ENCODE data around the gene SLC7A7.
A peak's percentile ranks its signal among the peaks of the same experiment; 100 is the strongest.
"Not testable (repeated sequence)": the region's sequence is repeated elsewhere in the genome, so short reads cannot be mapped to it uniquely, and the experiment has no call there.

The SLC7A7 gene

DNA sequence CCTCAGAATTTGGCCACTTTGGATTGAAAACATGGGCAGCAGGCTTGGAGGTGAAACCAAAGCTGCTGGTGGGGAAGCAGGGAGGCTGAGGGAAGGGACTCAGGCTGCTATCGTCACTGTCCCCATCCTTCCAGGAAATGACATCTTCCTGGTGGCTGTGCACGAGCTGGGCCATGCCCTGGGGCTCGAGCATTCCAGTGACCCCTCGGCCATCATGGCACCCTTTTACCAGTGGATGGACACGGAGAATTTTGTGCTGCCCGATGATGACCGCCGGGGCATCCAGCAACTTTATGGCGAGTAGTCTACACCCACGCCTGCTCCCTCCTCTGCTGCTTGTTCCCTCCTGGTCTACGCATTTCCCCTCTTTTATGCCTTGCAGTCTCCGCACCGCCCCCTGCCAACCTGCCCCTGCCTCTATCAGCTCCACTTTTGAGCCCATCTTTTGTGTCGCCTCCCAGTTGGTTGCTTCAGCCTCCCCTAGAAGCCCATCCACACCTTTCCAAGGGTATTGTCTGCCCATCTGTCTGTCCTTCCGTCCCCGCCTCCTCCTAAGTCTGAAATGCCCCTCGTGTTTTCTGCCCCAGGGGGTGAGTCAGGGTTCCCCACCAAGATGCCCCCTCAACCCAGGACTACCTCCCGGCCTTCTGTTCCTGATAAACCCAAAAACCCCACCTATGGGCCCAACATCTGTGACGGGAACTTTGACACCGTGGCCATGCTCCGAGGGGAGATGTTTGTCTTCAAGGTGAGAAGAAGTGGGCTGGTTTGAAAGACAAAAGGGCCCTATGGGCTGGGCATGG, 28.1 kb upstream of the SLC7A7 start:
- no peak for DNase-seq

DNA sequence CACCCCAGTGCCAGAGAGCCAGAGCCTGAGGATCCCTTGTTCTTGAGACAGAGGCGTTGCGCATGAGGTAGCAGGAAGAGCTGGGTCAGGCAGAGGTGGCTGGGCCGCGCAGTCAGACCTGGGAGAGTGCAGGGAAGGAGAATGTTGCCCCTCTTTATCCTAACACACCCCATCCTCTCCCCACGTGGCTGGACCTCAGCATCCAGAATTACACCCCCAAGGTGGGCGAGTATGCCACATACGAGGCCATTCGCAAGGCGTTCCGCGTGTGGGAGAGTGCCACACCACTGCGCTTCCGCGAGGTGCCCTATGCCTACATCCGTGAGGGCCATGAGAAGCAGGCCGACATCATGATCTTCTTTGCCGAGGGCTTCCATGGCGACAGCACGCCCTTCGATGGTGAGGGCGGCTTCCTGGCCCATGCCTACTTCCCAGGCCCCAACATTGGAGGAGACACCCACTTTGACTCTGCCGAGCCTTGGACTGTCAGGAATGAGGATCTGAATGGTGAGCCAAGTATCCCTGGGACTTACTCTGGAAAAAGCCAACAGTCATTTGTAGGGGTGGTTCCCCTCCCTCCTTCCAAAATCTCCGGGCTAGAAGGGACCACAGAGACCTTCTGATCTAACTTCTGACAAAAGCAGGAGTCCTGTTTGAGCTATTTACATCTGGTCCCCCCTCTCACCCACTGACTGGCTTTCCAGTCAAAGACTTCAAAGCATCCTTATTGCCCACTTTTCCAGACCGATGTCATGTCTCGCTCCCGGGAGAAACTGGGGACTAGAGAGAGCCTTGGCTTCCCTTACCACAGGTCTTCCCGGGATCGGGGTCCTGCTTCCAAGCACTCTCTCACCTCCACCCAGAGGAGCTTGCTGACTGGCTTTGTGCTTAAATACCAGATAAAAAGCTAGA, 27.2 kb upstream of the SLC7A7 start:
- no peak for DNase-seq

DNA sequence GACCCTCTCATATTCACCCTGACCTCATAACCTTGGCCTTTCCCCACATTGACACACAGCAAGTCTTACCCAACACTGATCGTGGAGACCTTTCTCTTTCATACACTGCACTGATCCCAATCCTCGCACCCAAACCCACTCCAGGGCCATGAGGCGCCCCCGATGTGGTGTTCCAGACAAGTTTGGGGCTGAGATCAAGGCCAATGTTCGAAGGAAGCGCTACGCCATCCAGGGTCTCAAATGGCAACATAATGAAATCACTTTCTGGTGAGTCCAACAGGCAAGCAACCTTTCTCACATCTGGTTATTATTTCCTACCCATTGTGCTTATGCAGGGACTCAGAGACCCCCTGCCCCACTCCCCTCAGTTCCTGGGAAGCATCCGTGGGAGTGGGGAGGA, 26.5 kb upstream of the SLC7A7 start:
- DNase-seq, result no peak

DNA sequence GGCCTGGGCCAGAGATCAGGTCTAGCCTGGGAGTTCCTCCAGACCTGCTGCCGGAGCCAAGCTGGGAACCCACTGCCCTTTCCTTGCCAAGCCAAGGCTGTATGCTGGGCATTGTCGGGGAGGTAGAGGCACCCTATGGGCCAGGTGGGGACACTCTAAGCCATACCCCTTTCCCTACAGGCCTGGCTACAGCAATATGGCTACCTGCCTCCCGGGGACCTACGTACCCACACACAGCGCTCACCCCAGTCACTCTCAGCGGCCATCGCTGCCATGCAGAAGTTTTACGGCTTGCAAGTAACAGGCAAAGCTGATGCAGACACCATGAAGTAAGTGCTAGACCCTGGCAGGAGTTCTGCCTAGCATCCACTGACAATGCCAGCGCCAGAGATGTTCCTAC, 26.1 kb upstream of the SLC7A7 start:
- no peak for DNase-seq

DNA sequence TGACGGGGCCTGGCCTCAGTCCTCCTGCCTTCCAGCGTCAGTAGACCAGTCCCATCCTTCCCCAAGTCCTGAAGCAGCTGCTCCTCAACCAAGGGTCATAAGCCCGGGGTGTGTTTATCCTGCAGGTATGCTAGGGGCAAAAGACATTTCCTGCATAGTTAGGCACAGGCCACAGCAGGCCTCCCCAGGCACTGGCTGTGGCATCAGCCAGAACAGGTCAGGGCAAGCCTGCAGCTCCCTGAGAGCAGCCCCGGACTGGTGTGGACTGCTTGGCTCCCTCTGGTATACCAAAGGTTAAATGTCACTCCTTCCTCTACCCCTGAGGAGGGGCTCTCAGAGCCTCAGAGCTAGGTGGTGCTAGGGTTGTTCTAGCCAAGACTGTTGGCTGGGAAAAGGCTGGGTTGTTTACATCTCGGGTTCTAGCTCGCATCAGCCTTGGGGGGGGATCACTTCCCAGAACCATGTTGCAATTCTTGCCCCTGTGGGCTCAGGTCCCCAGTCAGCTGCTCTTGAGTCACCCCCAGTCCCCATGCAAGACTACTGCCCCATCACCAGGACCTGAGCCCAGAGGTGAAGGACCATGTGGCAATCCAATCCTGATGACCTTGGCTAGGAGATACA, 24.0 kb upstream of the SLC7A7 start:
- no peak for DNase-seq

DNA sequence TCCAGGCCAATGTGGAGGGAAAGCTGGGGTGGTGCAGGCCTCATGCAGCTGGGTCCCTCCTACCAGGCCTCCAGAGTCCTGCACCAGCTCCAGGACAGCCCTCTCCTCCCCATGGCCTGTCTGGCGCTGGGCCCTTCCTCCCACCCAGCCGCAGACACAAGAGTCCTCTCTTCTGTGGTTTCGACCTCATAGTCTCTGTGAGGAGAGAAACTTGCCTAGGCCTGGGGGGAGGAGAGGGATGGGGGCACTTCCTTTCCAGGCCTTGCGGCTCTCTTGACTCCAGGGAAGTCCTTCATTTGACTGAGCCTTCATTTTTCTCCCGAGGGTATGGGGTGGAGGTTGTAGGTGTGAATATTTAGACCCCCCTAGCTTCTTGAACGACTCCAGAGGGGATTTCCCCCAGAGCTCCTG, 23.4 kb upstream of the SLC7A7 start:
- no peak for DNase-seq

DNA sequence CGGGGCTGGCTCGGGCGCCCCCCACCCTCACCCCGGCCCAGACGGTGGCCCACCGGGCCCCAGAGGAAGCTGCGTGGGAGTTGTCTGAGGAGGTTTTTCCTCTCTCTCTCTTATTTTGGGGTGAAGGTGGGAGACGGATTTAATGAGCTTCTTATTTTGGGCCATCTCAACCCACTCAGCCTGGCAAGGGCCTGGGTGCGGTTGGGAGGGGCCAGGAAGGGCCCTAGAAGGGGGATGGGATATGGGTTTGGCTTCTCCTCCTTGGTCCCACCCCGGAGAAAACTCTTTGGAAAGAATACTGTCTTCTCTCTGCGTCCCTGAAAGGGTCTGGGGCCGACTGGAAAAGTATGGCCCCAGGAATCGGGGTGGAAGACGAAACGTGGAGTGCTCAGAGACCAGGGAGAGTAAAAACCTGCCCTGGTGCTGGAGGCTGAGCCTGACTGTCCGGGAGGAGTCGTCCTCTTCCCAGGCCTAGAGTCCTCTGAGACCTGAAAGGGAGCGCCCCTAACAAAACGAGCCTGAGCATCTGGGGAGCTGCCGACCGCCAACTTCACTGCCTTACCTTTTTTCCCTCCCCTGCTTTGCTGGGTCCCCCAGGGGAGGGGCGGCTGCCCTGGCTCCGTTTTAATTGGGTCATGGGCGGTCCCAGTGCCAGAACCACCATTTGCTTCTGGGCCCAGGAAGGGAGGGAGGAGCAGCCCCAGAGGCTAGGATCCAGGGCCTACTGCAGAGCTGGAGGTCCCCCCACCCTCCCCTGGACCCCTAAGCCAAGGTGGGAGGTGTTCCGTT, 22.7 kb upstream of the SLC7A7 start:
- DNase-seq, result no peak

DNA sequence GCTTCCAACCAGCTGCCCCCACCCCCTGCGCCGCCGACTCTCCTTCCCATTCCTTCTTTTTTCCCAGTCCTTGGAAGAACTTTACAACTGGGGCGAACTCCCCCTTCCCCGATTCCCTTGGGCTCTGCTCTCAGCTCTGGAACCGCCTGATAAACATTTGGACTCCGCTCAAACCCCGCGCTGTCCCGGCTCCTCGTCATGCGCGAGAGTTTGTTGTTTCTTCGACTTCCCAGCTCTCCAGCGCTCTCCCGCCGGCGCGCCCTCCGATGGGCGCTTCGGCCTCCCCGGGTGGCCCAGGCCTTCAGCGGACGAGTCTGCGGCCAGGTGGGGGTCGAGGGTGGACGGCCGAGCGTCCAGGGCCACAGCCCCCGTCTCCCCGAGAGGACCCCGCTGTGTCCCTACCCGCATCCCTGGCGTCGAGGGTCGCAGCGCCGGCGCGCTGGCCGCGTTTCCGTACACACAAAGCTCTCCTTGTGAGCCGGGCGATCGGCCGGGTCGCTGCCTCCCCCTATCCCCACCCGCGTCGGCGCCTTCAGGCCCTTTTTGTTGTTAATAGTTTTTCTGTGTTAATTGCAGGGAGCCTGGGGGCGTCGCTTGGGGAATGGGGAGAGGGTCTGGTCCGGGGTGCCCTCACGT, 22.0 kb upstream of the SLC7A7 start:
- DNase-seq, result no peak

DNA sequence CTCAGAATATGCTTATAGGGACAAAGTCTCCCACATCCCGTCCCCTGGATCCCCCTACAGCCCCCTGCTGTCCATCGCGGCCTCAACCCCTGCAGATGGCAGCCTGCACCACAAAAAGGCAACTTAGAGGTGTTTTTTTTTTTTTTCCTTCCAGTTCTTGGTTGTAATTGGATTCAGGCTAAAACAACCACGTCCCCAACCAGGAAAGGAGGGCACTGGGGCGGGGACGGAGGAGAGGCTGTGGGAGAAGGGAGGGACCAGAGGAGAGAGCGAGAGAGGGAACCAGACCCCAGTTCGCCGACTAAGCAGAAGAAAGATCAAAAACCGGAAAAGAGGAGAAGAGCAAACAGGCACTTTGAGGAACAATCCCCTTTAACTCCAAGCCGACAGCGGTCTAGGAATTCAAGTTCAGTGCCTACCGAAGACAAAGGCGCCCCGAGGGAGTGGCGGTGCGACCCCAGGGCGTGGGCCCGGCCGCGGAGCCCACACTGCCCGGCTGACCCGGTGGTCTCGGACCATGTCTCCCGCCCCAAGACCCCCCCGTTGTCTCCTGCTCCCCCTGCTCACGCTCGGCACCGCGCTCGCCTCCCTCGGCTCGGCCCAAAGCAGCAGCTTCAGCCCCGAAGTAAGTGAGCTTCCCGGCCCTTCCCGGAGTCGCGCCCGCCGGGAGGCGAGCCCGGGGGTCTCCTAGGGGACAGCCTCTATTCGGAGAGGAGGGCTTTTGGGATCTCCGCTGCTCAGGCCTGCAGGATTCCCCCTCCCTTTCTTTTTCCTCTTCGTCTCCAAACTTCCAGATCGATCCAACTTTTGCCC, 21.3 kb upstream of the SLC7A7 start, which contains the start of gene MMP14:
TSS of gene MMP14 (plus strand) at position 285 of the 813 bp plus-strand sequence. CDS start at position 518, 233 bp downstream.
- DNase-seq, result no peak

DNA sequence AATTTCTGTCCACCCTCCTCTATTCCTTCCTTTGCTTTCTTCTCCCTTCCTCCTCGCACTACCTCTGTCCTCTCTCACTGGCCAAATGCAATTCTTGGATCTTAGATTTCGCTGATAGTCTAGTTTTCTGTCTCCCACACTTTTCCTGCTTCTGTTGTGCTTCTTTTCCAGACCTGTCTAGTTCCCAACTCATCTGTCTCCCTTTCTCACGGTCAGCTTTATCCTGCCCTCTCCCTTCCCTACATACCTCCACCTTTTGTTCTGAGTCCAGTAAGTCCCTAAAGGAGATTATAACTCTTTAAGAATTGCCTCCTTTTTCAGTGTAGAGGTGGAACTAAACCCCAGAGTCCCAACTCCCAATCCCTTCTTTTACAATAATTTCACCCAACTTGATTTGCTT, 20.3 kb upstream of the SLC7A7 start:
- DNase-seq, result no peak

DNA sequence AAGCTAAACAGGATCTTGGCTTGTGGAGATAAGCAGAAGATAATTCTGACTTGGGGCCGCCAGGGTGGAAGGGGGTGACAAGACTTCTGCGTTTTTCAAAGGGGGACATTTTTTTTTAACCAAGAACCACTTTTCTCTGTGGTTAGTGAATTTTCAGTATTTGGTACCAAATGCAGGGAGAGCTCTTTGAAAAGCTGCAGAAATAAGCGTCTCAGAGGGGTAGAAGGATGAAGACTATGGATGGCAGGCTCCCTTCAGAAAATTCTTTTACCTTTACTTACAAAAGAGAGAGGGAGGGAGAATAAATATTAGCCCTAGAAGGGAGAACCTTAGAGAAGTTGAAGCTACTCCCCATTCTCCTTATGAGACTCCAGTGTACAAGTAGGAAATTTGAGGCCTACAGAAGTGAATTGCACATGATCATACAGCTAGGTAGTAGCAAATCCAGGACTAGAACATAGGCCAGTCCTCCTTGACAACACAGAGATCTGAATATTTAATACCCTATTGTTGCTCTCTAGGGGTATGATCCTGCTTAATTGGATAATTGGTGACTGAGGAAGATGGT, 15.3 kb upstream of the SLC7A7 start:
- DNase-seq, result no peak

DNA sequence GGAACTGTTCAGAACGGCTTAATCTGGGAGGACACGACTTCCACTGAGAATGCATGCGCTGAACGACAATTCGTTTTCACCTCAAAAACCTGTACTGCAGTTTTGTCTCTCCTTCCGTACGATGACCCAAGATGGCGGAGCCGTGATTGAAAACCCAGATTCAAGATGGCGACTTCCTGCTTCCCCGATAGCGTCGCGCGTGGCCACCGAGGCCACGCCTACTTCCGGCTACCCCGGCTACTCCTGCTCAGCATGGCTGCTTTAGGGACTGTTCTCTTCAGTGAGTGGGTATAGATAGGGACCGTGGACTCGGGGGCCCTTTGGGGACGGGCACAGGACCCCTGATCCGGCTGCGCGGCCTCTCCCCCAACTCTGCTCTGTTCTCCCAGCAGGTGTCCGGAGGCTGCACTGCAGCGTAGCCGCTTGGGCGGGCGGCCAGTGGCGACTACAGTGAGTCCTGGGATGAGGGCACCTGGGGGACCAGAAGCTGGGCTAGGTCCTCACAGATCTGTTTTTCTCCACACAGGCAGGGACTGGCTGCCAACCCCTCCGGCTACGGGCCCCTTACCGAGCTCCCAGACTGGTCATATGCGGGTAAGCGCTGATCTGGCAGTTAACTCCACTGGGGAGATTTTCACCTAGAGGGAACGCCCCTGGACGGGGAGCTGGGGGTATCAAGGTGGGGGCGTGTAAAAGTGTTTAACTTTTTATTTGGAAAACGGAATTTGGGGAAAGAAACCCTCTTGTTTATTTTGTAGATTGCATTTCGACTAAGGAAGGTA, 14.6 kb upstream of the SLC7A7 start, which contains the start of gene MRPL52:
TSS of gene MRPL52 (plus strand) at position 227 of the 782 bp plus-strand sequence. CDS start at position 253, 26 bp downstream.
- peak; percentile 91 for DNase-seq

DNA sequence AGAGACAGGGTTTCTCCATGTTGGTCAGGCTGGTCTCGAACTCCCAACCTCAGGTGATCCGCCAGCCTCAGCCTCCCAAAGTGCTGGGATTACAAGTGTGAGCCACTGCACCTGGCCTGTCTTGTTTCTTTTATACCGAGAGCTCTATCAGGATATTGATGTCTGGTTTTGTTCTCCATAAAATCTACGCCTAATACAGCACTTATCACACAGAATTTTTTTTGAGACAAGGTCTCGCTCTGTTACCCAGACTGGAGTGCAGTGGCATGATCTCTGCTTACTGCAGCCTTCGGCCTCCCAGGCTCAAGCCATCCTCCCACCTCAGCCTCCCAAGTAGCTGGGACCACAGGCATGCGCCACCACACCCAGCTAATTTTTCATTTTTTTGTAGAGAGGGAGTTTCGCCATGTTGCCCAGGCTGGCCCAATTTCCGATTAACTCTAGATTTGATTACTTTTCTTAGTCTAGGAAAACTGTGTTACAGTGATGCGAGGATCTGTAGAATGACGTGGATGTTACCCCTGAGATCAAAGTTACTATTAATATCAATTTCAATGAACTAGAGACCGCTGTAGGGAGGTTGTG, 13.9 kb upstream of the SLC7A7 start:
- not testable (repeated sequence) for DNase-seq

DNA sequence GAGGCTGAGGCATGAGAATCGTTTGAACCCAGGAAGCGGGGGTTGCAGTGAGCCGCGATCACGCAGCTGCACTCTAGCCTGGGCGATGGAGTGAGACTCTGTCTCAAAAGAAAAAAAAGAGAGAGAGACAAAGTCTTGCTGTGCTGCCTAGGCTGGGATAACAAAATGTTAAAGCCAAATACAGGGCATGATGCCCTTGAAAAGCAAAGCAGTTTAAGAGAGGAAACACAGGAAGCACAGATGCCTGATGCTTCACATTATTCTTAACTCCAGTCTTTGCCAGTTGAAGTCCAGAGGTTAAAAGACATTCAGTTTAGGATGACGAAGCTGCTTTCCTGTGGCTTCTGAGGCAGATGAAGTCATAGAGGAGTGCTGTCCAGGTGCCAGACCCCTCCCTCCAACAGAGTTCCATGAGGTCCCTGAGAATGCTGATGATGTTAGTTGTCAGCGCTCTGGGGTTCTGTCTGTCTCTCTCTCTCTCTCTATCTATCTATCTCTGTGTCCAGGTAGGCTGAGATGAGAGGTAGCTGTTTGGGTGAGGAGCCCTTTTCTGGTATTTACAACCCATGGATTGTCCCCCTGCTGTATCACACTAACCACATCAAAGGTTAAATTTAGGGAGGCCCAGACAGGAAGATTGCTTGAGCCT, 9.6 kb upstream of the SLC7A7 start:
- DNase-seq, result no peak

DNA sequence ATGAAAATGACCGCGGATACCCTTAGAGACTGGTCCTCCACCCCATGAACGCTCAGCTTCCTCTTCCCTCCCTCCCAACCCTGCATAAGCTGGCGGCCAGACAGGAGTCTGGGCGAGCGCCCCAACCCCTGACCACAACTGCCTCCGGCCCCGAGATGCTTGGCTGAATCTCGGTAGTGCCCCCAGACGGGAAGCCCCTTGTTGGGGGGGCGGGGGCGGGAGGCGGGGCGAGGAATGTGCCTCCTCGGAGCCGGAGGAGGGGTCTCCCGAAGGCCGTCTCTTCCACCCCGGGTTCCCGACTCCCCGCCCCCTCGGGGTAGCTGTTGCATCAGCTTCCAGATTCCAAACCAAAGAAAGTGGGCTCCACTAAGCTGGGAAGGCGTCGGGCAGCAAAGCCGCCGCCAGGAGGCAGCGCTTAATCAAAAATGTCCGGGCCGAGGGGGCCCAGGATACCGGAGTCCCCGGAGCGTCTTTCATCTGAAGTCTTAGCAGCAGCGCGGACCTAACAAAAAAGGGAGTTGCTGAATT, 7.4 kb upstream of the SLC7A7 start:
- peak; percentile 64 for DNase-seq

DNA sequence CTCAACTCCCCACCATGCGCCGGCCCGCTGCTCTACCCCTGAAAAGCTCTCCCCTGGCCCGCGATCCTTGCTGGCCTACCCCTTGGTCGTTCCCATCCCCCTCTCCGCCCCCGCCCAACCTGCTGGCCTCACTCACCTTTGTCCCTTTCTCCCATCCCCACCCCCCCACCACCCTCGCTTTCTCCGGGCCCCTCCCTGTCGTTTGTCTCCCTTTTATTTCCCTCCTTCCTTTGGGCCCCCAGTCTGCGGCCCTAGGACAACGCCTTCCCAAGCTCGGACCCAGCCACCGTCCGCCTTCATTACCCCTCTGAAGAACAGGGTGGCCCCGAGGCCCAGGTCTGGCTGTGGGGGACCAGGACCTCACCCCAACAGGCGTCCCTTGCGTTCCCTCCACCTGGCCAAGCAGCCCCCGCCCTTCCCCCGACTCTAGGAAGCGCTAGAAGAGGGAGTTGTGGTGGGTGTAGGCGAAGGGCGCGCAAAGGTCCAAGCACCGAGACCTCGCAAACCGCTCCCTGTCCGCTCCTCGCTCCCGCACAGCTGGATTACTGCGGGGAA, 6.9 kb upstream of the SLC7A7 start:
- no peak for DNase-seq

DNA sequence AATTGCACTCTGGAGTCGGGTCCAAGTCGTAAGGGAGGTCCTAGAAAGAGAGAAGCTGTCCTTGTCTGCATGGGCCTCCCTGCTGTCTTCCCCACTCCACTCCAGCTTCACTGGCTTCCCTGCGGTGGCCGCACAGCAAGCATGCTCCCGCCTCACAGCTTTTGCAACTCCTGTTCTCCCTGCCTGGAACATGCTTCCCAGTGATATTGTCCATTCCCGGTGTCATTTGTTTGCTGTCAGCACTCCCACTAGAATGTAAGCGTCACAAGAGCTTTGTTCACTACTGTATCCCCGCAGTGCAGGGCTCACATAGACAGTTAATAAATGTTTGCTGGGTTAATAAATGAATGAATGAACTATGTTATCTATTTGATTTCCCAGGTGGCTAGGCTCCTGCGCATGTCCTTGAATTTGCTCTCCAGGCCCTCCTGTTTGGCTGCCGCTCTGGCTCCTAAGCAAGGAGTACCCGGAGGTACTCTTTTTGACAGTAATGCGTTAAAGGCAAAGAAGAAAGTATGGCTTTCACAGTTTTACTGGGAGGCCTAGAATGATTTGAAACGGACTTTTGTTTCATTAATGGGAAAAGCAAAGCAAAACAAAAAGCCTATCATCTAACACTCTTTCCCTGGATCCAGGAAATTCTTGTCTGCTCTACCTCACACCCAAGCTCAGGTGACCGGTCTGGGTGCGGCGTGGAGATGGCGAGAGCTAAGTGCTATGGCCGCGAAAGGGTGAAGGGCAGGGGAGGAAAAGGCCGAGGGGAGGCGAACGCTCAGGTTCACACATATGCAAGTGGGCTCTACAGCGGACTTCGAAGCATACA, 6.2 kb upstream of the SLC7A7 start:
- no peak for DNase-seq
